Mucosa of stomach (tissue), 1 donor: ENCODE results near the gene IFITM1.
"Not testable (repeated sequence)": the region's sequence is repeated elsewhere in the genome, so short reads cannot be mapped to it uniquely, and the experiment has no call there.

ENCODE experiments used
- H3K27me3 ChIP-seq: one replicate; pipeline ENCODE4 v1.7.0; 2013; ENCODE audit warnings: mild to moderate bottlenecking, low read length; ENCODE audit not compliant: control insufficient read depth, insufficient read depth
- H3K36me3 ChIP-seq: one replicate; pipeline ENCODE4 v1.7.0; 2013; ENCODE audit warnings: low read length; ENCODE audit not compliant: control insufficient read depth, insufficient read depth
- H3K4me1 ChIP-seq: one replicate; pipeline ENCODE4 v1.7.0; 2013; ENCODE audit warnings: mild to moderate bottlenecking, low read length; ENCODE audit not compliant: control insufficient read depth, insufficient read depth
- H3K4me3 ChIP-seq: one replicate; pipeline ENCODE4 v1.7.0; 2013; ENCODE audit warnings: low read length
- H3K9ac ChIP-seq: one replicate; pipeline ENCODE4 v1.7.0; 2013; ENCODE audit warnings: mild to moderate bottlenecking, low read length, moderate library complexity
- H3K9me3 ChIP-seq: one replicate; pipeline ENCODE4 v1.7.0; 2013; ENCODE audit warnings: mild to moderate bottlenecking, low read length, moderate library complexity; ENCODE audit not compliant: control insufficient read depth
- donor health status: Pancreatic carcinoma.

IFITM1 gene

DNA sequence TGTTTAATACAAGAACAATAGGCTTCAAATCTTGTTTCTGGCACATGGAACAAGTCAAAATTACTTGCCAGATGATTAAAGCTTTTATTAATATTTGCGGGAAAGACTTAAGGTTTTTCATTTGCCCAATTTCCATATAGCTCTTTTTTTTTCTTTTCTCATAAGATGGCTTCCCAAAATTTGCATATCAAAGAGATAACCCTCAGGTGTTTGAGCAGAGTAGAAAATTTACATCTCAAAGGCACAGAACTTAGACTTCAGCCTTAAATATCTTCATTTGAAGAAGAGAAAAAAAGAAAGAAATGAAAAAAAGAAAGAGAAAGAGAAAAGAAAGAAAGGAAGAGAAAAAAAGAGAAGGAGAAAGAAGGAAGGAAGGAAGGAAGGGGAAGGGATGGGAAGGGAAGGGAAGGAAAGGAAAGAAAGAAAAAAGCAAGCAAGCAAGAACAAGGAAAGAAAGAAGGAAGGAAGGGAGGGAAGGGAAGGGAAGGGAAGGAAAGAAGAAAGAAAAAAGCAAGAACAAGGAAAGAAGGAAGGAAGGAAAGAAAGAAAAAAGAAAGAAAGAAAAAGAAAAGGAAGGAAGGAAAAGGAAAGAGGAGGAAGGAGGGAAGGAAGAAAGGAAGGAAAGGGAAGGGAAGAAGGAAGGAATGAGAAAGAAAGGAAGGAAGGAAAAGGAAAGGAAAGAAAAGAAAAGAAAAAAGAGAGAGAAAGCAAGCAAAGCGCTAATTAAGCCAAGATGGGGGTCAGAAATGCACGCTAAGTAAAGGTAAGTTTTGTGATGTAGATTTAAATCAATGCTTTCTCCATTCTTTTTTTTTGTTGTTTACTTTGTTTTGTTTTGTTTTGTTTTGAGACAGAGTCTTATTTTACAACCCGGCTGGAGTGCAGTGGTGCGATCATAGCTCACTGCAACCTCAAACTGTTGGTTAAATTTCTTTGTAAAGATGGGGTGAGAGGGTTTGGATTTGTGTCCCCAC, 27.0 kb downstream of the IFITM1 start:
- H3K4me1 ChIP-seq: peaks cover 8% of the 10 kb centered on the region
- no peak overlapping the region for H3K9ac ChIP-seq
- no peaks in the 10 kb centered on the region for H3K9me3 ChIP-seq
- H3K4me3 ChIP-seq: no peak overlapping the region
- no peaks in the 10 kb centered on the region for H3K27me3 ChIP-seq
- H3K36me3 ChIP-seq: no peaks in the 10 kb centered on the region

DNA sequence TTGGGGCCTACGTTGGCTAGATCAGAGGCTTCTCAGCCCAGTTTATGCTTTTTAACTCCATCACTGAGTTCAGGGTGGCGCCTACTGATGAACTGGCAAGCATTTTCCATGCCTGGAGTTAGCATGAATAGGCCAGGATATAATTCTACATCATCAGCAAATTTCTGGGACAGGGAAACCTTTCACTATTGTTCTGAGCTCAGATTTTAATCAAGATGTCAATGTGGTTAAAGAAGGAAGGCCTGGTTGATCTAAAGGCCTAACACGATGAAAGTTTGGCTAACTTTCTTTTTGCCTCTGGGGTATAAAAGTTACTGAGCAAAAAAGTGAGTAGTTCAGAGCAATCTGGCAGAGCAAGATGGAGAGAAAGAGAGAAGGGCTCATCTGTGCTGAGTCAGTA, 28.5 kb downstream of the IFITM1 start:
- no peaks in the 10 kb centered on the region for H3K4me1 ChIP-seq
- no peaks in the 10 kb centered on the region for H3K9me3 ChIP-seq
- H3K36me3 ChIP-seq: no peaks in the 10 kb centered on the region
- H3K27me3 ChIP-seq: no peaks in the 10 kb centered on the region
- H3K9ac ChIP-seq: no peak overlapping the region
- no peak overlapping the region for H3K4me3 ChIP-seq

DNA sequence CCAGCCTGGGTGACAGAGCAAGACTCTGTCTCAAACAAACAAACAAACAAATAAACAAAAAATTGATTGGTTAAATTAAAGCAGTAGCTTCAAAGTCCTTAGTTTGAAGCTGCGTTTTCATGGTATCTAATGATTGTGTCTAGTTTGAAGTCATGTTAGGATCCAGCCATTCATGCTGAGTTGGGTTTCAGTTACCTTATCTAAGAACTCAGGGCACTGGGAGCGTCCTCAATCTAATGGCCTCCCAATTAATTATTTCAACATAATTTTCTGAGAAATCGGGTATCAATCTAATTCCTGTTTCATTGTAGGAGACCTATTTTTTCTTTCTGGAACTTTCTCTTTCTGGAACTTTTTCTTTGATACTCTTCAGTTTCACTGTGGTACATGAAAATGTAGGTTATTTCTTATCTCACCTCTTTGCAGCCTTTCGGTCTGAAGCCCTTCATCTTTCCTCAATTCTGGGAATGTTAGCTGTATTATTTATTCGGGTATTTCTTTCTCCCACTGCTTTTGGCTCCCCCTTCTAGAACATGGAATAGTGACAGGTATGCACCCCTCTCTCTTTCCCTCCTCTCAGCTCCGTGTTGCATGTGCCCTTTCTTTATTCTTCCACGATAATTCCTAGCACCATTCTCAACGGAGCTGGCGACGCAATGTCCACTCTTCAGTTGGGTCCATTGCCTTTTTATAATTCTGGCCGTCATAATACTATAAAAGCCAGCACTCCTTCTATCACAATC, 31.2 kb downstream of the IFITM1 start:
- no peaks in the 10 kb centered on the region for H3K9me3 ChIP-seq
- H3K36me3 ChIP-seq: no peaks in the 10 kb centered on the region
- H3K4me1 ChIP-seq: no peaks in the 10 kb centered on the region
- no peak overlapping the region for H3K9ac ChIP-seq
- no peaks in the 10 kb centered on the region for H3K27me3 ChIP-seq
- H3K4me3 ChIP-seq: no peak overlapping the region

DNA sequence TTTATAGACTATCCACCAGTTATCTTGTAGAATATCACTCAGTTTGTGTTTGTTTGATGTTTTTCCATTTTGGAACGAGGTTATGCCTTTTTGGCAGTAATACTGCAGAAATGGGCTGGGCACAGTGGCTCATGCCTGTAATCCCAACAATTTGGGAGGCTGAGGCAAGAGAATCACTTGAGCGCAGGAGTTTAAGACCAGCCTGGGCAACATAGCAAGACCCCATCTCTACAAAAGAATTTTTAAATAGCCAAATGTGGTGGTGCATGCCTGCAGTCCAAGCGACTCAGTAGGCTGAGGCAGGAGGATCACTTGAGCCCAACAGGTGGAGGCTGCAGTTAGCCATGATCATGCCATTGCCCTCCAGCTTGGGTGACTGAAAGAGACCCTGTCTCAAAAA, 32.7 kb downstream of the IFITM1 start:
- H3K4me1 ChIP-seq: peaks cover 4% of the 10 kb centered on the region
- H3K4me3 ChIP-seq: no peak overlapping the region
- H3K27me3 ChIP-seq: no peaks in the 10 kb centered on the region
- no peak overlapping the region for H3K9ac ChIP-seq
- no peaks in the 10 kb centered on the region for H3K36me3 ChIP-seq
- no peaks in the 10 kb centered on the region for H3K9me3 ChIP-seq

DNA sequence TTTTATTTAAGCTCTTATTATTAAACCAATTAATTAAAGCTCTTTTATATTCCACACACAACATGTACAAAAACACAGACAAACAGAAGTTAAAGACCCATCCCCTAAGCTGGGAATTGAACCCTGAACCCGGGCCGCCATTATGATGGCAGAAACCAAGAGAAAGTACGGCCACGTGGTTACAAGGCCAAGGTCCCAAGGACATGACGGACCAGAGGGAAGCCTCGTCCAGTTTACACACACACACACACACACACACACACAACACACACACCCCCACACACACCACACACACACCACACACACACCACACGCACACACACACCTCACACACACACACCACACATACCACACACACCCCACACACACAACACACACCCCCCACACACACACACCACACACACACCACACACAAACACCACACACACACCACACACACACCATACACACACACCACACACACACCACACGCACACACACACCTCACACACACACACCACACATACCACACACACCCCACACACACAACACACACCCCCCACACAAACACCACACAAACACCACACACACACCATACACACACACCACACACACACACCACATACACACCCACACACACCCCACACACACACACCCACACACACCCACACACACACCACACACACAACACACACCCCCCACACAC, 35.6 kb downstream of the IFITM1 start:
- H3K27me3 ChIP-seq, H3K9ac ChIP-seq, H3K9me3 ChIP-seq, H3K4me3 ChIP-seq, H3K36me3 ChIP-seq: not testable (repeated sequence)
- peaks cover 17% of the 10 kb centered on the region for H3K4me1 ChIP-seq

DNA sequence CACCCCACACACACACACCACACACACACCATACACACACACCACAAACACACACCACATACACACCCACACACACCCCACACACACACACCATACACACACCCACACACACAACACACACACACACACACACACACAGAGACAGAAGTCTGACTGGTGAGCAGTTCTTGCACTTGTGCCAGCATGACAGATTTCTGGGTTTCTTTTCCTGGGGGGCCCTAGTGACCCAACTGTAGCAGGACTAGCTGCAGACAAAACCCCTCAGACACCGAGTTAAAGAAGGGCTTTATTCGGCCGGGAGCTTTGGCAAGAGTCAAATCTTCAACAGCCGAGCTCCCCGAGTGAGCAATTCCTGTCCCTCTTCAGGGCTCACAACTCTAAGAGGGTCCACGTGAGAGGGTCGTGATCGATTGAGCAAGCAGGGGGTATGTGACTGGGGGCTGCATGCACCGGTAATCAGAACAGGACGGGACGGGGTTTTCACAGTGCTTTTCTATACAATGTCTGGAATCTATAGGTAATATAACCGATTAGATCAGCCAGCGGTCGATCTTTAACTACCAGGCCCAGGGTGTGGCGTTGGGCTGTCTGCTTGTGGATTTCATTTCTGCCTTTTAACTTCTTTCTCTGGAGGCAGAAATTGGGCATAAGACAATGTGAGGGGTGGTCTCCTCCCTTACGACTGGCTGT, 36.3 kb downstream of the IFITM1 start:
- H3K27me3 ChIP-seq, H3K4me3 ChIP-seq, H3K9ac ChIP-seq, H3K36me3 ChIP-seq, H3K9me3 ChIP-seq: not testable (repeated sequence)
- H3K4me1 ChIP-seq: peaks cover 19% of the 10 kb centered on the region

DNA sequence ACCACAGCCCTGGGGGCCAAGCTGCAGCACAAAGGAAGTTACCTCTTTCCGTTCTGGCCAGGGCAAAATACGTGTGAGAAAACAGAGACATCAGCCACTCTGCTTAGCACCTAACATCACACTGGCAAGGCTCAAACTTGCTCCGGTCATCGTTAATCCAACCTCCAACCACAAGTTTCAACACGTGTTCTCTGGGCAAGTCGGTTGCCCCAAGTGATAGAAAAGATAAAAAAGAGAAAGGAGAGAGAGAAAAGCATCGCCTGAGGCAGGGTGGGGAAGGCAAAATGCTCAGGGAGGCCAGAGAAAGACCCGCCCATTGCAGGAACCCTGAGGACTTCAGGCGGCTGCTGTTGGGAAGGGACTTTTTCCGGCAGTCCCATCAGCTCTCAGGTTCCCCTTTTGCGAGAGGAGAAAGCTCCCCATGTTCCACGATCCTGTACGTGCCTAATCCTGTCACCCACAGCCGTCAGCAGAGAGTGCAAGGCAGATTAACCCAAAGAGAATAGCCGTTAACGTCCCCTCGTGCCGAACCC, 36.9 kb downstream of the IFITM1 start:
- Histone ChIP-seq H3K4me3 (no peak overlapping the region), H3K4me1 (peaks cover 25% of the 10 kb centered on the region), H3K9ac (no peak overlapping the region), H3K9me3 (no peaks in the 10 kb centered on the region), H3K36me3 (no peaks in the 10 kb centered on the region), H3K27me3 (no peaks in the 10 kb centered on the region)

DNA sequence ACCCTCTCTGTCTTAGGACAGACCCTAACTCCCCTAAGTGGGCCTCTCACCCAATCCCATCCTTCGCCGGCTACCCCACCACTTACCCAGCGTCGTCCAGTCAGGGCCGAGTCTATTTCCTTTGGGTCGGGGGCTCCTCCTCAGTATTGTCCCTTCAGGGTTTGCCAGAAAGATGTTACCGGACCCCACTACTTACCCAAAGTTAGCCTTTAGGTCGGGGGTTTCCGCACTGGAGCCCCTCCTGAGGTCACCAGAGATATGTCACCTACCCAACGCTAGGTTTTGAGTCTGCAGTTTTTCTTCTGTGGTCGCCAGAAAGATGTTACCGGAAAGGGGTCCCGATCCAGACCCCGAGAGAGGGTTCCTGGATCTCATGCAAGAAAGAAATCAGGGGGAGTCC, 37.6 kb downstream of the IFITM1 start:
- H3K9me3 ChIP-seq: no peaks in the 10 kb centered on the region
- H3K9ac ChIP-seq: no peak overlapping the region
- H3K4me1 ChIP-seq: peaks cover 25% of the 10 kb centered on the region

DNA sequence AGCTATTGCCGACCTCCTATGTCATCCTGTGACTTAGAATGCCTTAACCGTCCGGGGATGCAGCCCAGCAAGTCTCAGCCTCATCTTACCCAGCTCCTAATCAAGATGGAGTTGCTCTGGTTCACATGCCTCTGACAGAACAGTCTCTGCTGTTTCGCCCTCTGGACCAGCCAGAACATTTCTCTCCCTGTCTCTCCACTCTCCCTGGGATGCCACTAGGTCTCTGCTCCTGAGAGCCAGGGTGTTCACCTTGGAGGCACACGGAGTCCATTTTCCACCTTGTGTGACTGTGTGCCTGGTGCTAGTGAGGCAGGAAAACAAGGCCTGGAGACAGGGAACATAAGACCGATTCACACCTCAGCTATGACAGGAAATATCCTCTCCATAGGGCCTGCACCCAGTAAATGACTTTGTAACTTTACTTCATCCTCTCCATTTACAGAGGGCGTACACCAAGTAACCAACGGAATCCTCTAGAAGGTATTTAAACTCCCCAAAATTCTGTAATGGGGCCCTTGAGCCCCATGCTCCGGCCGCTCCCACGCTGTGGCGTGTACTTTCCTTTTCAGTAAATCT, 38.7 kb downstream of the IFITM1 start:
- Histone ChIP-seq H3K4me1 (peaks cover 25% of the 10 kb centered on the region), H3K27me3 (no peaks in the 10 kb centered on the region), H3K4me3 (no peak overlapping the region), H3K36me3 (no peaks in the 10 kb centered on the region), H3K9me3 (no peaks in the 10 kb centered on the region), H3K9ac (peak overlapping the region; percentile 22)

More for the DNA sequence above, 37.6 kb downstream of the IFITM1 start:
- Histone ChIP-seq H3K27me3 (no peaks in the 10 kb centered on the region), H3K36me3 (no peaks in the 10 kb centered on the region), H3K4me3 (no peak overlapping the region)

DNA sequence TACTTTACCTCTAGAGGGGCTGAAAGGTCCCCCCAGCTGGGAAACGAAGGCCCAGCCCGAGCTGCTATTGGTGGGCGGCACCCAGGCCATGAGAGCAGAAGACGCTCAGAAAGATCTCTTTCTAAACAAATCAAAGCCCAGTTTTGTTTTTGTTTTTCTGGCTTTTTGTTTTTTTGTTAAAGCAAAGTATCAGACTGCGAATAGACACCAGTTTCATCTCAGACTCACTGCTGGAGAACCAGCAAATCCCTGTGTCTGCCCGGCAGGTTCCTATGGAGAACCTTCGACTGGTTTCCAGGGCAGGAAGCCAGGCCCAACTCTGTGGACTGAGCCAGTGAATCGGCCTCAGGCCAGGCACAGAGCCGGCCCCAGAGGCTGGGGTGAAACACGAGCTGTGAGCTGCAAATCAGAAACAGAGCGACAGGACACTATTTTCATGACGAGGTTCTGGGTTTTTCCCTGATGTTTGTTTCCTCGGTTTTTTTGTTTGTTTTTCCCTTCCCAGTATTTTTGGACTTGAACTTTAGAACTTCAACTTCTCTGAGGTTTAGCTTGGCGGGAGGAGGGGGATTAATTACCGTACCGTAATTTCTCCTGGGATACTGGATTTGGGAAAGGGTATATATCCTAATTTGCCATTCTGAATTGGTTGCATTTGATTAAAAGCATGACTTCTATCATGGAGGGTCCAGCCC, 39.5 kb downstream of the IFITM1 start:
- H3K4me1 ChIP-seq: peaks cover 25% of the 10 kb centered on the region
- no peak overlapping the region for H3K4me3 ChIP-seq
- H3K36me3 ChIP-seq: no peaks in the 10 kb centered on the region

More for the DNA sequence above, 39.5 kb downstream of the IFITM1 start:
- peak overlapping the region; percentile 22 for H3K9ac ChIP-seq
- no peaks in the 10 kb centered on the region for H3K9me3 ChIP-seq
- H3K27me3 ChIP-seq: no peaks in the 10 kb centered on the region
